Stimulated activated naive CD4-positive, alpha-beta T cell treated with Interleukin-2 at 50 U/mL for 16 hours (primary cell): Measurements from ENCODE around the gene OR5P2.
"Not testable (repeated sequence)": the region's sequence is repeated elsewhere in the genome, so short reads cannot be mapped to it uniquely, and the experiment has no call there.

ENCODE experiments used
- DNase-seq: peaks from one replicate; lab custom pipeline; 2025; lab: John Stamatoyannopoulos, UW

OR5P2 gene

GRCh38 chr11:7796842-7797241 lies at the start of gene OR5P2:
Gene OR5P2 (minus strand): TSS chr11:7796942. CDS start chr11:7796942, 0 bp downstream.
- no peak for DNase-seq

- DNase-seq: no peak
Observed at GRCh38 chr11:7846003-7846402, 49.3 kb upstream of the OR5P2 start.

GRCh38 chr11:7844986-7845385 lies 48.2 kb upstream of the OR5P2 start:
- no peak for DNase-seq

- no peak for DNase-seq
Observed at GRCh38 chr11:7844521-7844920, 47.8 kb upstream of the OR5P2 start.

GRCh38 chr11:7840578-7840977 lies 43.8 kb upstream of the OR5P2 start:
- no peak for DNase-seq

GRCh38 chr11:7833527-7833926 lies 36.8 kb upstream of the OR5P2 start:
- DNase-seq: no peak

GRCh38 chr11:7830740-7831139 lies 34.0 kb upstream of the OR5P2 start, which contains the start of gene OR5P3:
Gene OR5P3 (minus strand): TSS chr11:7830840.
- no peak for DNase-seq

- no peak for DNase-seq
Observed at GRCh38 chr11:7826324-7826723, 29.6 kb upstream of the OR5P2 start.

GRCh38 chr11:7820417-7820816 lies 23.7 kb upstream of the OR5P2 start:
- DNase-seq: not testable (repeated sequence)

- DNase-seq: not testable (repeated sequence)
Observed at GRCh38 chr11:7814897-7815296, 18.2 kb upstream of the OR5P2 start.

- DNase-seq: not testable (repeated sequence)
Observed at GRCh38 chr11:7810301-7810700, 13.6 kb upstream of the OR5P2 start.

- no peak for DNase-seq
Observed at GRCh38 chr11:7793233-7793632, 3.5 kb downstream of the OR5P2 start.

GRCh38 chr11:7787239-7787638 lies 9.5 kb downstream of the OR5P2 start:
- DNase-seq: no peak

GRCh38 chr11:7775689-7776088 lies 21.1 kb downstream of the OR5P2 start:
- no peak for DNase-seq

GRCh38 chr11:7764301-7764700 lies 32.4 kb downstream of the OR5P2 start:
- DNase-seq: not testable (repeated sequence)

GRCh38 chr11:7759010-7759409 lies 37.7 kb downstream of the OR5P2 start:
- no peak for DNase-seq

- no peak for DNase-seq
Observed at GRCh38 chr11:7749456-7749855, 47.3 kb downstream of the OR5P2 start.
